K562 (cell line): ENCODE measurements around the gene WFDC1. TPM values are rescaled to one million over a fixed set of nuclear protein-coding genes. Genes with fewer than 3 reads are reported as not detected.

ENCODE experiments used
- ATAC-seq: fragments of 200-7000 bp; cut with Tn5 transposase; 3 replicates; pipeline ENCODE4 v1.9.1; 2020; ENCODE audit warnings: moderate library complexity
- BruUV-seq: library from RNA; stranded (reverse); fragments of 400-500 nt; replicated peaks from 2 replicates; lab custom pipeline; 2021; lab: Mats Ljungman, UMichigan
- CTCF ChIA-PET: fragments of 300-600 bp; formaldehyde crosslinking; extraction: SDS; loops from one replicate; lab custom pipeline; 2021; ENCODE audit warnings: low intra/inter-chr PET ratio; lab: Yijun Ruan, JAX
- POLR2A ChIA-PET: fragments of 300-600, 350-650 bp; sonication (Branson Sonifier 250); formaldehyde crosslinking; extraction: SDS; loops from one replicate; lab custom pipeline; 2021; ENCODE audit warnings: antibody characterized with exemption, inconsistent platforms; lab: Yijun Ruan, JAX
- DNase-seq, 4 experiments: peaks; one replicate each; pipeline versions ENCODE4 v3.0.0 to v3.0.0-alpha.2; 2011 to 2018; ENCODE audit warnings: low spot score in 3 of 4, mixed read lengths in 3 of 4; ENCODE audit errors: extremely low read depth in 1 of 4
- FAIRE-seq: peaks from 2 replicates; lab custom pipeline; 2011; peaks lifted over from hg19 to GRCh38; lab: Jason Lieb, UNC
- H2AFZ ChIP-seq: 2 replicates; pipeline ENCODE4 v1.6.0; 2011; ENCODE audit warnings: low read depth, low read length, control low read depth, inconsistent platforms
- H3K27ac ChIP-seq: fragments of 200-600 bp; 3 replicates; pipeline ENCODE4 v1.8.0; 2011; ENCODE audit warnings: low read depth, mild to moderate bottlenecking, control low read depth, inconsistent platforms, low read length, moderate library complexity, mixed read lengths; ENCODE audit errors: extremely low read depth
- H3K27me3 ChIP-seq, 2 experiments: fragments of 300-600 bp in 1 of 2; 2 replicates in 1 of 2; 3 replicates in 1 of 2; pipeline versions ENCODE4 v1.6.0 to v1.8.0; 2011; ENCODE audit warnings: inconsistent platforms in 2 of 2, low read length in 2 of 2, mild to moderate bottlenecking in 1 of 2, mixed read lengths in 1 of 2, moderate library complexity in 1 of 2; ENCODE audit not compliant: control insufficient read depth in 2 of 2, insufficient read depth in 2 of 2
- H3K36me3 ChIP-seq: fragments of 300-600 bp; 3 replicates; pipeline ENCODE4 v1.8.0; 2011; ENCODE audit warnings: mild to moderate bottlenecking, low read length, inconsistent platforms; ENCODE audit not compliant: control insufficient read depth, insufficient read depth
- H3K4me1 ChIP-seq, 2 experiments: fragments of 200-600 bp in 1 of 2; replicated peaks in 1 of 2; 2 replicates in 1 of 2; 3 replicates in 1 of 2; pipeline versions ENCODE4 v1.5.1 to v1.8.0; 2011; ENCODE audit warnings: inconsistent platforms in 2 of 2, low read length in 2 of 2, mild to moderate bottlenecking in 1 of 2, mixed read lengths in 1 of 2, moderate library complexity in 1 of 2; ENCODE audit not compliant: control insufficient read depth in 2 of 2, insufficient read depth in 2 of 2
- H3K4me2 ChIP-seq: 2 replicates; pipeline ENCODE4 v1.6.1; 2011; ENCODE audit warnings: low read length, control low read depth, inconsistent platforms, mixed read lengths; ENCODE audit not compliant: insufficient read depth
- H3K4me3 ChIP-seq: fragments of 200-600 bp; sonication (generic), shearing (Covaris generic); 2 replicates; pipeline ENCODE4 v1.5.1; 2016; ENCODE audit warnings: control low read depth, inconsistent platforms
- H3K79me2 ChIP-seq: fragments of 200-600 bp; 3 replicates; pipeline ENCODE4 v1.8.0; 2011; ENCODE audit warnings: low read length, inconsistent platforms; ENCODE audit not compliant: control insufficient read depth, insufficient read depth
- H3K9ac ChIP-seq, 2 experiments: 2 replicates each; pipeline versions ENCODE4 v1.6.0 to v1.6.1; 2011; ENCODE audit warnings: low read depth in 2 of 2, low read length in 2 of 2, control low read depth in 1 of 2, inconsistent platforms in 1 of 2, mild to moderate bottlenecking in 1 of 2, mixed read lengths in 1 of 2; ENCODE audit not compliant: insufficient read depth in 1 of 2
- H3K9me1 ChIP-seq: one replicate; pipeline ENCODE4 v1.6.0; 2011; ENCODE audit warnings: inconsistent platforms, mild to moderate bottlenecking, low read length, moderate library complexity; ENCODE audit not compliant: control insufficient read depth, insufficient read depth
- H3K9me3 ChIP-seq: replicated peaks from 2 replicates; pipeline ENCODE4 v1.5.1; 2011; ENCODE audit warnings: low read depth, low read length, inconsistent platforms; ENCODE audit not compliant: control insufficient read depth, insufficient read depth
- H4K20me1 ChIP-seq: replicated peaks from 2 replicates; pipeline ENCODE4 v1.6.1; 2011; ENCODE audit warnings: low read length, inconsistent platforms, mixed read lengths; ENCODE audit not compliant: control insufficient read depth, insufficient read depth
- CXXC5 ChIP-seq: fragments of 250-450 bp; sonication (Bioruptor Pico); IDR thresholded peaks from 2 replicates; pipeline ENCODE4 v1.8.0; 2022; ENCODE audit warnings: inconsistent platforms, mild to moderate bottlenecking, moderate library complexity
- HNRNPUL1 ChIP-seq: fragments of 200-400 bp; formaldehyde crosslinking; IDR thresholded peaks from 2 replicates; pipeline ENCODE4 v1.6.1; 2017; ENCODE audit warnings: low read length
- MYNN ChIP-seq, 2 experiments: sonication (generic); formaldehyde crosslinking in 1 of 2; IDR thresholded peaks; 2 replicates each; pipeline versions ENCODE4 v1.5.0 to v1.6.1; 2016 to 2020; ENCODE audit warnings: antibody characterized with exemption in 1 of 2, missing genetic modification reagents in 1 of 2
- POLR2AphosphoS2 ChIP-seq: IDR thresholded peaks from 2 replicates; pipeline ENCODE4 v1.6.1; 2012; ENCODE audit warnings: low read length, improper control_type of control experiment
- RBM15 ChIP-seq: fragments of 200-400 bp; formaldehyde crosslinking; IDR thresholded peaks from 2 replicates; pipeline ENCODE4 v1.6.1; 2018; ENCODE audit warnings: mild to moderate bottlenecking, low read length, moderate library complexity; ENCODE audit not compliant: insufficient read depth
- WGBS: fragments of 100-300 bp; shearing (Covaris generic); methylation state at CpG from one replicate; pipeline ENCODE4 v1.1.6; 2016; ENCODE audit warnings: low coverage, mixed read lengths; ENCODE audit not compliant: insufficient coverage; ENCODE audit errors: missing lambda C conversion rate; 5-methylcytosine and 5-hydroxymethylcytosine counted together
- in situ Hi-C: fragments of 300-500 bp; cut with MboI; formaldehyde crosslinking; loops from 4 replicates; pipeline ENCODE4 v1.15.0; 2018; ENCODE audit warnings: inconsistent platforms, mixed read lengths
- intact Hi-C: fragments of 100-400 bp; cut with micrococcal nuclease; formaldehyde crosslinking; loops from 2 replicates; pipeline ENCODE4 v1.14.2; 2022
- polyA plus RNA-seq, 8 experiments: library from polyadenylated mRNA; depleted of rRNA in 4 of 8; stranded (reverse) in 5 of 8; unstranded in 3 of 8; fragments of >200 nt; fragmentation: Nextera tagmentation in 2 of 8; fragmentation: Illumina TruSeq in 1 of 8; extraction: Ambion mirVana in 2 of 8; extraction: Trizol in 1 of 8; gene quantifications; 2 replicates each; pipeline versions ENCODE4 v1.2.1 to v1.2.3, GENCODE V29; 2011 to 2014; ENCODE audit warnings: inconsistent platforms in 1 of 8, missing spikeins in 1 of 8
- total RNA-seq, 7 experiments: library from RNA; depleted of rRNA in 6 of 7; stranded (reverse); fragments of >200 nt in 6 of 7; fragmentation: Illumina TruSeq in 2 of 7; extraction: Trizol in 2 of 7; gene quantifications; 2 replicates each; pipeline versions ENCODE4 v1.2.1 to v1.2.3, GENCODE V29; 2011 to 2021; ENCODE audit warnings: low replicate concordance in 1 of 7
- TF ChIP-seq, protein P1 (sequence below): fragments of 250-450 bp; sonication (Bioruptor Pico); IDR thresholded peaks from 2 replicates; pipeline ENCODE4 v1.9.0; 2021; ENCODE audit warnings: mild to moderate bottlenecking, inconsistent platforms
- TF ChIP-seq, protein P2 (sequence below): fragments of 250-450 bp; sonication (Bioruptor Pico); IDR thresholded peaks from 2 replicates; pipeline ENCODE4 v1.4.0; 2020; ENCODE audit warnings: mild to moderate bottlenecking, moderate library complexity, borderline replicate concordance

WFDC1 gene
- total and polyA plus RNA-seq, 9 of the 15 experiments (the other 6 are each of a cell fraction or from before 2014, with no cell fraction given): not detected

DNA sequence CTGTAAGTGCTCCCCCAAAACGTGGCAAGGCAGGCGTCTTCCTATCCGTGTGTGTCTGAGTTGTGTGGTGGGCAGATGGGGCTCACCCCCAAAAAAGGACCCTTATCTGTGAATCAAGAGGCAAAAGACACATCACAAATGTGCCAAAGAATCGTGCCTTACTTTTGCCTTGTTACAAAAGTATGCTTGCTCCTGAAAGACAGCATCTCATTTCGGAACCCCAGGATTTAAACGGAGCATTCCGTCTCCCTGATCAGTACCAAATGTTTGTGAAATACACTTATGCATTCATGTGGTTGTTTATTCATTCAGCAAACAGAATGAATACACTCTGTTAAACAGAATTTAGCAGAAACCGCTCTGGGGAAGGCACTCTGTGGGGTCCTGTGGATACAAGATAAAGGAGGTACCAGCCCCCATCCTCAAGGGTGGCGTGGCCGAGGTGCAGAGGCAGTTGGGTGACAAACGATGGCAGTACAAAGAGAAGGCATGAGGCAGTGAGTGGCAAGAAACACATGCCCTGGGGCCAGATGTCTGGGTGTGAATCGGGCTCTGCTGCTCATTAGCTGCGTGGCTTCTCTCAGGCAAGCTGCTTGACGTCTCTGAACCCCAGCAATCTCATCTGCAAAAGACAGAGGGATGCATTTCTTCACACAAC is 654 bp downstream of the WFDC1 start:
- Histone ChIP-seq H3K9ac (no peak overlapping the region), H3K27ac (no peak overlapping the region), H3K9me3 (no peaks in the 10 kb centered on the region), H3K4me2 (no peak overlapping the region), H3K27me3 (peaks cover 80 to 94% of the 10 kb centered on the region in 2 experiments), H3K4me1 (peaks cover 0 to 5% of the 10 kb centered on the region in 2 experiments; a peak in 1 of 5 replicates), H3K36me3 (no peaks in the 10 kb centered on the region), H3K9me1 (no peaks in the 10 kb centered on the region), H2AFZ (no peak overlapping the region), H3K79me2 (no peaks in the 10 kb centered on the region), H4K20me1 (peaks cover 20% of the 10 kb centered on the region), H3K4me3 (no peak overlapping the region)
- POLR2A ChIA-PET: no interaction called here
- TF ChIP-seq, protein P1, sequence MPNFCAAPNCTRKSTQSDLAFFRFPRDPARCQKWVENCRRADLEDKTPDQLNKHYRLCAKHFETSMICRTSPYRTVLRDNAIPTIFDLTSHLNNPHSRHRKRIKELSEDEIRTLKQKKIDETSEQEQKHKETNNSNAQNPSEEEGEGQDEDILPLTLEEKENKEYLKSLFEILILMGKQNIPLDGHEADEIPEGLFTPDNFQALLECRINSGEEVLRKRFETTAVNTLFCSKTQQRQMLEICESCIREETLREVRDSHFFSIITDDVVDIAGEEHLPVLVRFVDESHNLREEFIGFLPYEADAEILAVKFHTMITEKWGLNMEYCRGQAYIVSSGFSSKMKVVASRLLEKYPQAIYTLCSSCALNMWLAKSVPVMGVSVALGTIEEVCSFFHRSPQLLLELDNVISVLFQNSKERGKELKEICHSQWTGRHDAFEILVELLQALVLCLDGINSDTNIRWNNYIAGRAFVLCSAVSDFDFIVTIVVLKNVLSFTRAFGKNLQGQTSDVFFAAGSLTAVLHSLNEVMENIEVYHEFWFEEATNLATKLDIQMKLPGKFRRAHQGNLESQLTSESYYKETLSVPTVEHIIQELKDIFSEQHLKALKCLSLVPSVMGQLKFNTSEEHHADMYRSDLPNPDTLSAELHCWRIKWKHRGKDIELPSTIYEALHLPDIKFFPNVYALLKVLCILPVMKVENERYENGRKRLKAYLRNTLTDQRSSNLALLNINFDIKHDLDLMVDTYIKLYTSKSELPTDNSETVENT: no peak
- TF ChIP-seq HNRNPUL1 (no peak), MYNN (IDR thresholded peaks at IDR 0.05) (no peak), MYNN (CRISPR knock-in tag; IDR thresholded peaks at IDR 0.05) (no peak), CXXC5 (CRISPR knock-in tag) (no peak), POLR2AphosphoS2 (no peak), RBM15 (no peak)
- TF ChIP-seq, protein P2, sequence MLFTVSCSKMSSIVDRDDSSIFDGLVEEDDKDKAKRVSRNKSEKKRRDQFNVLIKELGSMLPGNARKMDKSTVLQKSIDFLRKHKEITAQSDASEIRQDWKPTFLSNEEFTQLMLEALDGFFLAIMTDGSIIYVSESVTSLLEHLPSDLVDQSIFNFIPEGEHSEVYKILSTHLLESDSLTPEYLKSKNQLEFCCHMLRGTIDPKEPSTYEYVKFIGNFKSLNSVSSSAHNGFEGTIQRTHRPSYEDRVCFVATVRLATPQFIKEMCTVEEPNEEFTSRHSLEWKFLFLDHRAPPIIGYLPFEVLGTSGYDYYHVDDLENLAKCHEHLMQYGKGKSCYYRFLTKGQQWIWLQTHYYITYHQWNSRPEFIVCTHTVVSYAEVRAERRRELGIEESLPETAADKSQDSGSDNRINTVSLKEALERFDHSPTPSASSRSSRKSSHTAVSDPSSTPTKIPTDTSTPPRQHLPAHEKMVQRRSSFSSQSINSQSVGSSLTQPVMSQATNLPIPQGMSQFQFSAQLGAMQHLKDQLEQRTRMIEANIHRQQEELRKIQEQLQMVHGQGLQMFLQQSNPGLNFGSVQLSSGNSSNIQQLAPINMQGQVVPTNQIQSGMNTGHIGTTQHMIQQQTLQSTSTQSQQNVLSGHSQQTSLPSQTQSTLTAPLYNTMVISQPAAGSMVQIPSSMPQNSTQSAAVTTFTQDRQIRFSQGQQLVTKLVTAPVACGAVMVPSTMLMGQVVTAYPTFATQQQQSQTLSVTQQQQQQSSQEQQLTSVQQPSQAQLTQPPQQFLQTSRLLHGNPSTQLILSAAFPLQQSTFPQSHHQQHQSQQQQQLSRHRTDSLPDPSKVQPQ (CRISPR knock-in tag): no peak
- BruUV-seq: no TSS peak
- ATAC-seq: no peak
- no peak for DNase-seq
- intact Hi-C loops: no loop called here
- in situ Hi-C loops: no loop called here
- FAIRE-seq: no peak
- WGBS: under 1% methylated on average over 14 of the region's 14 CpGs
- CTCF ChIA-PET: no interaction called here
